ENCODE results near the gene SYNPO2.

DNA sequence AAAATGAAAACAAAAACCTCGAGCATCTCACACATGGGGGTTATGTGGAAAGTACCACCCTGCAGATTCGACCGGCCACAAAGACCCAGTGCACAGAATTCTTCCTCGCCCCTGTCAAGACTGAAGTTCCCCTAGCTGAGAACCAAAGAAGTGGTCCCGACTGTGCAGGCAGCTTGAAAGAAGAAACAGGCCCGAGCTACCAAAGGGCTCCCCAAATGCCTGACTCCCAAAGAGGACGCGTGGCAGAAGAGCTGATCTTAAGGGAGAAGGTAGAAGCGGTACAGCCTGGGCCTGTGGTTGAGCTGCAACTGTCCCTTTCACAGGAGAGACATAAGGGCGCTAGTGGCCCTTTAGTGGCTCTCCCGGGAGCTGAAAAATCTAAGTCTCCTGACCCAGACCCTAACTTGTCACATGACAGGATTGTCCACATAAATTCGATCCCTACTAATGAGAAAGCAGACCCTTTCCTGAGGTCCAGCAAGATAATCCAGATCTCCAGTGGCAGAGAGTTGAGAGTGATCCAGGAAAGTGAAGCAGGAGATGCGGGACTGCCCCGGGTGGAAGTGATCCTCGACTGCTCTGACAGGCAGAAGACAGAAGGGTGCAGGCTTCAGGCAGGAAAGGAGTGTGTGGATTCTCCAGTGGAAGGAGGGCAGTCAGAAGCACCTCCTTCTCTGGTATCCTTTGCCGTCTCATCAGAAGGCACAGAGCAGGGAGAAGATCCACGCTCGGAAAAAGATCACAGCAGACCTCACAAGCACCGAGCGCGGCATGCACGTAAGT lies 138.2 kb downstream of the SYNPO2 start:
- TF ChIP-seq CTCF (IDR thresholded peaks at IDR 0.05) = no peak
- TF ChIP-seq EZH2 (IDR thresholded peaks at IDR 0.05; ENCODE audit: borderline replicate concordance, insufficient read depth, low read depth, low read length, poor library complexity, severe bottlenecking) = no peak

Measured in B cell (primary cell).